H1 (cell line): ENCODE measurements around the gene PRG3. TPM values are rescaled to one million over a fixed set of nuclear protein-coding genes. Genes with fewer than 3 reads are reported as not detected.

Experiments used
- CTCF ChIA-PET: fragments of 300-600 bp; sonication (Branson Sonifier 250); formaldehyde crosslinking; loops from one replicate; lab custom pipeline; 2021; ENCODE audit not compliant: partially characterized antibody; lab: Charles Lee
- POLR2A ChIA-PET: fragments of 300-600 bp; sonication (Branson Sonifier 250); formaldehyde crosslinking; loops from one replicate; lab custom pipeline; 2021; ENCODE audit warnings: inconsistent platforms; ENCODE audit not compliant: partially characterized antibody; lab: Charles Lee
- DNase-seq, 2 experiments: peaks; one replicate each; pipeline versions ENCODE4 v3.0.0 to v3.0.0-alpha.2; 2010 to 2022; ENCODE audit warnings: low spot score in 2 of 2, low read depth in 1 of 2, mixed read lengths in 1 of 2
- FAIRE-seq: peaks from 2 replicates; lab custom pipeline; 2011; peaks lifted over from hg19 to GRCh38; lab: Jason Lieb, UNC
- H2AFZ ChIP-seq: 2 replicates; pipeline ENCODE4 v1.8.1; 2012; ENCODE audit warnings: low read length, inconsistent platforms
- H2AK5ac ChIP-seq: 2 replicates; pipeline ENCODE4 v1.6.1; 2013; ENCODE audit warnings: low read depth, low read length
- H2BK120ac ChIP-seq: replicated peaks from 2 replicates; pipeline ENCODE3; 2013; ENCODE audit warnings: low read depth, low read length, inconsistent platforms
- H2BK12ac ChIP-seq: 2 replicates; pipeline ENCODE4 v1.6.1; 2013; ENCODE audit warnings: low read depth, low read length
- H2BK15ac ChIP-seq: 2 replicates; pipeline ENCODE4 v1.6.1; 2013; ENCODE audit warnings: low read length
- H2BK20ac ChIP-seq: 2 replicates; pipeline ENCODE4 v1.6.1; 2013; ENCODE audit warnings: low read length
- H2BK5ac ChIP-seq: 2 replicates; pipeline ENCODE4 v1.6.1; 2013; ENCODE audit warnings: low read depth, low read length
- H3K14ac ChIP-seq: 2 replicates; pipeline ENCODE4 v1.6.1; 2013; ENCODE audit warnings: inconsistent platforms; ENCODE audit not compliant: insufficient read length
- H3K18ac ChIP-seq: 2 replicates; pipeline ENCODE4 v1.6.1; 2013; ENCODE audit warnings: low read length; ENCODE audit errors: extremely low read depth
- H3K23ac ChIP-seq: 2 replicates; pipeline ENCODE4 v1.6.1; 2013; ENCODE audit warnings: inconsistent platforms; ENCODE audit not compliant: insufficient read length
- H3K23me2 ChIP-seq: 2 replicates; pipeline ENCODE4 v1.6.1; 2013; ENCODE audit warnings: low read depth, low read length
- H3K27ac ChIP-seq: 2 replicates; pipeline ENCODE4 v1.6.1; 2011; ENCODE audit warnings: low read depth, low read length, inconsistent platforms
- H3K27me3 ChIP-seq, 4 experiments: replicated peaks in 1 of 4; 1 replicate in 1 of 4; 2 replicates in 3 of 4; pipeline versions ENCODE4 v1.6.1 to v1.8.1; 2011 to 2013; ENCODE audit warnings: low read length in 3 of 4, mild to moderate bottlenecking in 3 of 4, inconsistent platforms in 2 of 4, mixed read lengths in 2 of 4, moderate library complexity in 1 of 4; ENCODE audit not compliant: control insufficient read depth in 3 of 4, insufficient read depth in 3 of 4; ENCODE audit errors: extremely low read depth in 1 of 4
- H3K36me3 ChIP-seq, 4 experiments: 2 replicates each; pipeline versions ENCODE4 v1.6.1 to v1.8.1; 2011 to 2013; ENCODE audit warnings: mild to moderate bottlenecking in 4 of 4, low read length in 3 of 4, moderate library complexity in 2 of 4, control low read depth in 1 of 4, inconsistent platforms in 1 of 4; ENCODE audit not compliant: insufficient read depth in 4 of 4, control insufficient read depth in 2 of 4
- H3K4ac ChIP-seq: replicated peaks from 2 replicates; pipeline ENCODE3; 2013; ENCODE audit warnings: low read length, low read depth, mixed read lengths, inconsistent platforms; ENCODE audit not compliant: insufficient read length
- H3K4me1 ChIP-seq, 4 experiments: replicated peaks in 1 of 4; 1 replicate in 1 of 4; 2 replicates in 3 of 4; pipeline versions ENCODE4 v1.6.1 to v1.8.1; 2011 to 2013; ENCODE audit warnings: low read length in 3 of 4, inconsistent platforms in 2 of 4, mixed read lengths in 1 of 4; ENCODE audit not compliant: insufficient read depth in 4 of 4, control insufficient read depth in 3 of 4
- H3K4me2 ChIP-seq, 2 experiments: 2 replicates each; pipeline versions ENCODE4 v1.6.1 to v1.8.1; 2011 to 2013; ENCODE audit warnings: low read depth in 2 of 2, low read length in 2 of 2, control low read depth in 1 of 2, inconsistent platforms in 1 of 2, mild to moderate bottlenecking in 1 of 2; ENCODE audit not compliant: insufficient read depth in 1 of 2
- H3K4me3 ChIP-seq, 4 experiments: fragments of 200-600, 300-600 bp in 1 of 4; sonication (generic), shearing (Covaris generic), sonication (Bioruptor Twin) in 1 of 4; 2 replicates each; pipeline versions ENCODE4 v1.5.1 to v1.8.1; 2011 to 2016; ENCODE audit warnings: low read length in 4 of 4, low read depth in 3 of 4, control low read depth in 2 of 4, inconsistent platforms in 2 of 4, mild to moderate bottlenecking in 2 of 4, mixed read lengths in 1 of 4, moderate library complexity in 1 of 4; ENCODE audit not compliant: insufficient read depth in 2 of 4; ENCODE audit errors: extremely low read depth in 1 of 4
- H3K56ac ChIP-seq: replicated peaks from 2 replicates; pipeline ENCODE3; 2013; ENCODE audit warnings: low read depth, mild to moderate bottlenecking, mixed read lengths, low read length, inconsistent platforms; ENCODE audit not compliant: insufficient read length
- H3K79me1 ChIP-seq: 2 replicates; pipeline ENCODE4 v1.6.1; 2013; ENCODE audit warnings: low read depth, low read length, control low read depth
- H3K79me2 ChIP-seq, 2 experiments: 2 replicates each; pipeline versions ENCODE4 v1.6.1 to v1.8.1; 2012 to 2013; ENCODE audit warnings: low read length in 2 of 2, mild to moderate bottlenecking in 2 of 2, inconsistent platforms in 1 of 2; ENCODE audit not compliant: insufficient read depth in 2 of 2, control insufficient read depth in 1 of 2
- H3K9ac ChIP-seq, 4 experiments: replicated peaks in 1 of 4; 1 replicate in 1 of 4; 2 replicates in 3 of 4; pipeline versions ENCODE4 v1.6.1 to v1.8.1; 2011 to 2013; ENCODE audit warnings: low read depth in 3 of 4, low read length in 3 of 4, control low read depth in 2 of 4, mild to moderate bottlenecking in 2 of 4, moderate library complexity in 2 of 4, inconsistent platforms in 1 of 4; ENCODE audit errors: extremely low read depth in 1 of 4
- H3K9me3 ChIP-seq, 2 experiments: 2 replicates each; pipeline versions ENCODE4 v1.6.1 to v1.8.1; 2012 to 2013; ENCODE audit warnings: mild to moderate bottlenecking in 2 of 2, moderate library complexity in 2 of 2, control low read depth in 1 of 2, inconsistent platforms in 1 of 2, low read depth in 1 of 2, low read length in 1 of 2, mixed read lengths in 1 of 2; ENCODE audit not compliant: insufficient read depth in 2 of 2
- H4K20me1 ChIP-seq, 2 experiments: replicated peaks in 1 of 2; 2 replicates each; pipeline versions ENCODE3 to v1.8.1; 2011 to 2013; ENCODE audit warnings: inconsistent platforms in 2 of 2, low read length in 2 of 2, mild to moderate bottlenecking in 1 of 2; ENCODE audit not compliant: insufficient read depth in 2 of 2, control insufficient read depth in 1 of 2
- H4K5ac ChIP-seq: 2 replicates; pipeline ENCODE4 v1.6.1; 2013; ENCODE audit warnings: low read length, low read depth, mixed read lengths, inconsistent platforms; ENCODE audit not compliant: insufficient read length
- H4K8ac ChIP-seq: 2 replicates; pipeline ENCODE4 v1.8.0; 2013; ENCODE audit warnings: mild to moderate bottlenecking, moderate library complexity, low read length, inconsistent platforms; ENCODE audit not compliant: insufficient read depth; ENCODE audit errors: extremely low read depth
- H4K91ac ChIP-seq: replicated peaks from 2 replicates; pipeline ENCODE3; 2013; ENCODE audit warnings: low read length, mixed read lengths, inconsistent platforms; ENCODE audit not compliant: insufficient read length
- CBX8 ChIP-seq: fragments of 300-800, 300-1000 bp; sonication (generic); IDR thresholded peaks from 2 replicates; pipeline ENCODE4 v1.7.1; 2016; ENCODE audit warnings: low read depth, low read length, borderline replicate concordance
- CHD2 ChIP-seq: IDR thresholded peaks from 2 replicates; pipeline ENCODE4 v1.6.1; 2012; ENCODE audit warnings: low read length, improper control_type of control experiment
- EP300 ChIP-seq, 2 experiments: IDR thresholded peaks; 1 replicate in 1 of 2; 2 replicates in 1 of 2; pipeline ENCODE4 v1.6.1; 2011 to 2012; ENCODE audit warnings: low read depth in 2 of 2, low read length in 2 of 2, mild to moderate bottlenecking in 2 of 2, borderline replicate concordance in 1 of 2, inconsistent platforms in 1 of 2, moderate library complexity in 1 of 2
- GTF2F1 ChIP-seq: IDR thresholded peaks from 2 replicates; pipeline ENCODE4 v1.6.1; 2012; ENCODE audit warnings: low read depth, low read length, improper control_type of control experiment, borderline replicate concordance
- KDM5A ChIP-seq: fragments of 200-600 bp; IDR thresholded peaks from 2 replicates; pipeline ENCODE4 v1.7.1; 2012; ENCODE audit warnings: mild to moderate bottlenecking, low read length, inconsistent platforms, mixed read lengths
- NANOG ChIP-seq: IDR thresholded peaks from 2 replicates; pipeline ENCODE4 v1.6.1; 2011; ENCODE audit warnings: low read length, low read depth, mild to moderate bottlenecking, inconsistent platforms; ENCODE audit not compliant: insufficient read depth, poor library complexity, severe bottlenecking
- POU5F1 ChIP-seq: IDR thresholded peaks from 2 replicates; pipeline ENCODE4 v1.6.1; 2011; ENCODE audit warnings: low read depth, mild to moderate bottlenecking, low read length, moderate library complexity
- SIRT6 ChIP-seq: IDR thresholded peaks from one replicate; pipeline ENCODE4 v1.7.1; 2012; ENCODE audit warnings: low read length, inconsistent platforms
- TEAD4 ChIP-seq: IDR thresholded peaks from 2 replicates; pipeline ENCODE4 v1.6.1; 2012; ENCODE audit warnings: low read depth, low read length, inconsistent platforms, mixed read lengths
- YY1 ChIP-seq: IDR thresholded peaks from 2 replicates; pipeline ENCODE4 v1.6.1; 2011; ENCODE audit warnings: low read depth, mild to moderate bottlenecking, low read length
- WGBS, 2 experiments: shearing (Covaris generic) in 1 of 2; methylation state at CpG; one replicate each; pipeline versions ENCODE4 v1.1.6 to v1.1.7; 2013 to 2015; ENCODE audit warnings: low lambda C conversion rate in 2 of 2, mixed read lengths in 2 of 2, inconsistent platforms in 1 of 2, low coverage in 1 of 2, missing lambda C conversion rate in 1 of 2; ENCODE audit not compliant: insufficient replicate concordance in 2 of 2, insufficient coverage in 1 of 2, insufficient read length in 1 of 2; ENCODE audit errors: extremely low coverage in 1 of 2, missing lambda C conversion rate in 1 of 2; 5-methylcytosine and 5-hydroxymethylcytosine counted together
- polyA plus RNA-seq, 7 experiments: library from polyadenylated mRNA; depleted of rRNA in 3 of 7; stranded (reverse) in 5 of 7; unstranded in 2 of 7; fragments of >200 nt in 5 of 7; fragments of 200-250 nt in 2 of 7; gene quantifications; 1 replicate in 5 of 7; 2 replicates in 1 of 7; 4 replicates in 1 of 7; pipeline versions ENCODE4 v1.2.1 to v1.2.3, GENCODE V29; 2011 to 2013; ENCODE audit warnings: missing spikeins in 2 of 7, mixed read lengths in 2 of 7
- total RNA-seq: library from RNA; stranded (reverse); fragmentation: NEBNext Ultra II Directional; extraction: Animal tissue kit (Norgen Biotek cat#: 25700); gene quantifications from 2 replicates; pipeline ENCODE4 v1.2.1, GENCODE V29; 2021

The PRG3 gene
- total and polyA plus RNA-seq, 2 of the 8 experiments (the other 6 are each of a cell fraction or from before 2014, with no cell fraction given): not detected

- H3K23ac ChIP-seq: no peak overlapping the region
- whole genome bisulfite sequencing, 2 experiments: 70% methylated on average over 7 of the region's 7 CpGs; no CpG with 5 or more reads in 1 of the 2 experiments
- CTCF ChIA-PET: interaction anchor here (0.6 to 4.9 kb wide), 7 partner anchors 10 to 164 kb away, joined by 3 to 24 read pairs (median 4); no protein-coding TSS in a partner anchor
- no peak for TF ChIP-seq KDM5A
- no peak for TF ChIP-seq YY1
- TF ChIP-seq SIRT6: no peak
- TF ChIP-seq NANOG: no peak
- TF ChIP-seq TEAD4: no peak
- TF ChIP-seq CBX8: no peak
- TF ChIP-seq EP300 (IDR thresholded peaks at IDR 0.05; ENCODE audit: borderline replicate concordance in 1 of 2, low read depth in 2 of 2, low read length in 2 of 2): no peak
- TF ChIP-seq CHD2: no peak
- TF ChIP-seq GTF2F1: no peak
- TF ChIP-seq POU5F1: no peak
Measured at GRCh38 chr11:57363131-57364080, 17.5 kb downstream of the PRG3 start.

More at GRCh38 chr11:57363131-57364080, 17.5 kb downstream of the PRG3 start:
- H3K9ac ChIP-seq: no peak overlapping the region
- H4K91ac ChIP-seq: no peak overlapping the region
- no peak overlapping the region for H2AK5ac ChIP-seq
- no peaks in the 10 kb centered on the region for H3K23me2 ChIP-seq
- H4K8ac ChIP-seq: no peak overlapping the region
- no peaks in the 10 kb centered on the region for H3K79me1 ChIP-seq
- no peaks in the 10 kb centered on the region for H3K9me3 ChIP-seq
- H2BK5ac ChIP-seq: no peak overlapping the region
- DNase-seq: no peak
- peaks cover 9 to 24% (median 11%) of the 10 kb centered on the region in 4 experiments for H3K4me1 ChIP-seq
- H2BK12ac ChIP-seq: no peak overlapping the region
- H3K14ac ChIP-seq: no peak overlapping the region
- H3K4ac ChIP-seq: no peak overlapping the region
- H3K27me3 ChIP-seq: no peaks in the 10 kb centered on the region; a peak in 2 of 7 replicates
- POLR2A ChIA-PET: interaction anchor here (1.2 to 2.9 kb wide), 2 partner anchors 11 to 38 kb away, joined by 5 to 10 read pairs; partner anchors contain the start of gene TNKS1BP1
- no peak for FAIRE-seq
- no peak overlapping the region for H2AFZ ChIP-seq
- no peak overlapping the region; the same call in 1 of the 2 replicates for H2BK15ac ChIP-seq
- H4K5ac ChIP-seq: no peak overlapping the region
- no peak overlapping the region for H2BK120ac ChIP-seq
- H3K36me3 ChIP-seq: no peaks in the 10 kb centered on the region
- no peak overlapping the region for H3K4me3 ChIP-seq
- no peak overlapping the region; the same call in 1 of the 2 replicates for H2BK20ac ChIP-seq
- H3K18ac ChIP-seq: no peak overlapping the region
- no peaks in the 10 kb centered on the region for H3K79me2 ChIP-seq
- H3K56ac ChIP-seq: no peak overlapping the region
- H4K20me1 ChIP-seq: no peaks in the 10 kb centered on the region
- no peak overlapping the region for H3K4me2 ChIP-seq
- H3K27ac ChIP-seq: no peak overlapping the region
